Fibroblast of upper back skin (primary cell): ENCODE data around the gene BLOC1S3.

ENCODE experiments used
- DNase-seq: peaks from one replicate; pipeline ENCODE4 v3.0.0-alpha.2; 2013

Gene BLOC1S3, protein sequence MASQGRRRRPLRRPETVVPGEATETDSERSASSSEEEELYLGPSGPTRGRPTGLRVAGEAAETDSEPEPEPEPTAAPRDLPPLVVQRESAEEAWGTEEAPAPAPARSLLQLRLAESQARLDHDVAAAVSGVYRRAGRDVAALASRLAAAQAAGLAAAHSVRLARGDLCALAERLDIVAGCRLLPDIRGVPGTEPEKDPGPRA

DNA sequence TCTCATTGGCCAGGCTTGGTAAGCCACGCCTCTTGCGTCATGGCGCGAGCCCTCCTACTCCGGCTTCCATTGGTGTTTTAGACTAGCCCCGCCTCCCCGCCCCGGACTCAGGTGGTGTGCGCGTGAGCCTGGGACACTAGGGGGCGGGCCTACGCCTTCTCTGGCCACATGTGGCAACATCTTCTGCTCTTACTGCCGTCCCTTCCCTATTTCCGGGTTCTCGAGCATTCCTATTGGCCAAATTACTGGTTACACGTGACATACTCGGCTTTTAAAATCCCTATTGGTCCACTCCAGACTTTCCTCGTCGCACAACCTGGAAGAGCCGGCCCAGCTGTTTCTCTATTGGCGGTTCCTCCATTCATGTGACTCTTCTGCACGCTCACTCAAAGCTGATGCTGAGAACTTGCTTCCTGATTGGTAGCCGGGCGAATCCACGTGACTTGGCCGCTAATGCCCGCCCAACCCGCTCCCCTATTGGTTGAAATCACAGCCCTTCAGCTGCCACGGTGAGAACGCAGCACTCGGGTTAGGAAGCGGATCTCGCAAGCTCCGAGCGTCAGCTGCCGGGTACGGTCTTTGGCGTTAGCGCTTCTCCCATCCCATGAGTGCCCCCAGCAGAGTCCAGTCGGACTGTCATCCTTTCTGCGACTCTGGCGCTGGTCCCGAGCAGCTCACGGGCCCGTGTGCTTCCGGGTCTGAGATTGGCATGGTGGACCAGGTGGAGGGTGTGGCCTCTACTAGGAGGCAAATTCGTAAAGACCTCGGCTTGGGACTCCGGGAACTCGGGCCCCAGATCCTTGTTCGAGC is at the start of gene BLOC1S3:
Gene BLOC1S3, plus strand, starts transcription at position 523 of the 810 bp plus-strand sequence. CDS start 513 bp downstream, outside the sequence.
- DNase-seq: peak; percentile 100

GRCh38 chr19:45128806-45129205 is 49.8 kb upstream of the BLOC1S3 start:
- no peak for DNase-seq

GRCh38 chr19:45130236-45130635 is 48.3 kb upstream of the BLOC1S3 start:
- DNase-seq: no peak

GRCh38 chr19:45130888-45131615 is 47.5 kb upstream of the BLOC1S3 start:
- DNase-seq: no peak

GRCh38 chr19:45133661-45134060 is 44.9 kb upstream of the BLOC1S3 start:
- no peak for DNase-seq

DNA sequence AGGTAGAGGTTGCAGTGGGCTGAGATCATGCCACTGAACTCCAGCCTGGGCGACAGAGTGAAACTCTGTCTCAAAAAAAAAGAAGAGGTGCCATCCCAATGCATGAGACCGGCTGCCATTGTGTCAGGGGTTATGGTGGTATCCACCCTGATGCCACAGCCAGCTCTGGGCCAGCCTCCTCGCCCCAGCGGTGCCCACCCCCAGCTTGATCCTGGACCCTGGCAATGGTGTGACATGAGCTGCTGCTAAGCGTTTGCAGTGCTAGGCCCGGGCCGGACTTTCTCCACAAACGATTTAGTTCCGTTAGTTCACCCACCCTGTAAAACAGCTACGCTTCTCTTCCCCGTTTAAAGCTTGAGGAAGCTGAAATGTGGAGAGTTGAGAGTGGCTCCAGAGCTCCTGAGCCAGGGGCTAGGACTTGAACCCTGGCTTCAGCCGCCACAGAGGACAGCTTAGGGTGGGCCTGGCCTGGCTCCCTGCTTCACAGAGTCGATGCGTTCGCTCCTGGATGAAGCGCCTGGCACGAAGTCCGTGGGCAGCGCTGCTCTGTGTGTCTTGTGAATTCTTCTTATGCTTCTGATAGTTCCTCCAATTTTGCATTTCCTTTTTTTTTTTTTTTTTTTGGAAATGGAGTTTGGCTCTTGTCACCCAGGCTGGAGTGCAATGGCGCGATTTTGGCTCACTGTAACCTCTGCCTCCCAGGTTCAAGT is 43.3 kb upstream of the BLOC1S3 start:
- no peak for DNase-seq

DNA sequence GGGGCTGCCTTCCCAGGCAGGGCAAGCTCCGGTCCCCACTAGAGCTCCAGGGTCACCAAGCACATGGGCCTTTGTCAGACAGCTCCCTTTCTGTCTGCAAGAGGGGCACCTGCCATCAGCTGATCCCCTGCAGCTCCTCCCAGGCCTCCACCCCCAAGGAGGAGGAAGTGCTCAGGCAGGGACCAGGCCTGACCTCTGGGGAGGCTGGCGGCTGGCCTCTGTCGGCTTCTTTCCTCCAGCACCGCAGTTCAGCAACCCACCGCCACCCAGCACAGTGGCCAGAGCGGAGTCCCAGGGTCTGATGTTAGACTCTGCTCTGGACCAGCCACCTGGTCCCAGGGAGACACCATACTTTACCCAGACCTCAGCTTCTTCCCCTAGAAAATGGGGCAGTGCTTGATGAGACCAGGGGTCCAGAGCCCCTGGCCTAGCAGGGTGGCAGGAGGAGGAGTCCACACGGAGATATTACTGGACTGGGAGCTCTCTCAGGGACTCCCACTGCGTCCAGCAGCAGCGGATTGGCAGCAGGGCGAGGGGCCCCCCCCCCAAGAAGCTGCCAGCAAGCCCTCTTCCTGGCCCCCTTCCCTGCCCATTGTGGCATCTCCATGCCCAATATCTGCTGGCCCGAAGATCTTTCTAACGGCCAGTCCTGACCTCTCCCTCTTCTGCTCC is 41.9 kb upstream of the BLOC1S3 start:
- no peak for DNase-seq

DNA sequence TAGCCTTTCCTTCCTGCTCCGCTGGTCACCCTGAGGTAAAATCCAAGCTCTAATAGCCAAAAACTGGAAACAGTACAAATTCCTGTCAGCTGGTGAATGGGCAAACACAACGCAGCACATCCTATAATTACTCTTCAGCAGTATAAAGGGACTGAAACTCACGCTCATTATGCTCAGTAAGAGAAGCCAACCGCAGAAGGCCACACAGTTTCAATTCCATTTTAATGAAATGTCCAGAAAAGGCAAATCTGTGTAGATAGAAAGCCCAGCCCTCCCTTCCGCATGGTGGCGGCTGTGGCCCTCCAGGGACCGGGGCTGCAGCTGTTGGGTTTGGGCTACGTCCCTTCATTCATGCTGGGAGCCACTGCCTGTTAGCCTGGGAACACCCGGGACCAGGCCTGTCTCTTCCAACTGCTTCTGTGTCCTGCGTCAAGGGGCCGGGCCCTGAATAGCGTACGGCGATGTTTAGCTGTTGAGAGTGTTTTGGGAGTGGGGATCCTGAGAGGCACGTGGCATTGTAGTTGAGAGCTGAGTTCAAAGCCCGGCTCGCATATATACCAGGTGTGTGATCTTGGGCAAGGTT is 41.3 kb upstream of the BLOC1S3 start:
- DNase-seq: no peak

- no peak for DNase-seq
These were observed 40.3 kb upstream of the BLOC1S3 start for GRCh38 chr19:45138303-45138751.

GRCh38 chr19:45139286-45140143 is 39.1 kb upstream of the BLOC1S3 start:
- no peak for DNase-seq

DNA sequence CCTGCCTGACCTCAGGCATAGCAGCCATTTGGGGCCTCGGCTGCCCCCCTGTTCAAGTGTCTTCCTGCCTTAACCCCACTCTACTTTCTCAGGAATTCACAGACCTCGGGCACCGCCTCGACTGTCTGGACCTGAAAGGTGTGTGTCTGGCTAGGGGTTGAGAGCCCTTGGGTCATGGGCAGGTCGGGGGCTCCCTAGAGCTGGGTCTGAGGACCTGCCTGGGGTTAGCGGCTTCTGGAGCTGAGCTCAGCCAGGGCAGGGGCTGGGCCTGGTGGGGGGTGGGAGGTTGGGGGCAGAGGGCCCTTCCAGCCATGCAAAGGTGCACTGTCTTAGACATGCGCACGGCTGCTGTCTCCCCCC is 38.5 kb upstream of the BLOC1S3 start:
- no peak for DNase-seq

DNA sequence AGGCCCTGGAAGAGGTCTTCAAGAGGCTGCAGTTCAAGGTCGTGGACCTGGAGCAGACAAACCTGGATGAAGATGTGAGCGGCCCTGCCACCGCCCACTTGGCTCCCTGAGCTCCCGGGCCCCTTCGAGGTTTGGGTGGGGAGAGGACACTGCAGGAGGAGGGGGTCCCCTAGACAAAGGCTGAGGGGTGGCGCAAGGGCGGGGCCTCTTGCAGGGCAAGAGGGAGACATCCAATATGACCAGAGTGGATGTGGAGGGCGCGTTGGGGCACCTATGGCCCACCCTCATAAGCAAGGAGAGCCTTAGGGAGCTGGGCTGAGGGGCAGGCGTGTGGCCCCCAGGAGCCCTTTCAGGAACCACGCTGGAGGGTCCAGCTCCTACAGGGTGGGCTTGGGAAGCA is 38.1 kb upstream of the BLOC1S3 start:
- DNase-seq: no peak

DNA sequence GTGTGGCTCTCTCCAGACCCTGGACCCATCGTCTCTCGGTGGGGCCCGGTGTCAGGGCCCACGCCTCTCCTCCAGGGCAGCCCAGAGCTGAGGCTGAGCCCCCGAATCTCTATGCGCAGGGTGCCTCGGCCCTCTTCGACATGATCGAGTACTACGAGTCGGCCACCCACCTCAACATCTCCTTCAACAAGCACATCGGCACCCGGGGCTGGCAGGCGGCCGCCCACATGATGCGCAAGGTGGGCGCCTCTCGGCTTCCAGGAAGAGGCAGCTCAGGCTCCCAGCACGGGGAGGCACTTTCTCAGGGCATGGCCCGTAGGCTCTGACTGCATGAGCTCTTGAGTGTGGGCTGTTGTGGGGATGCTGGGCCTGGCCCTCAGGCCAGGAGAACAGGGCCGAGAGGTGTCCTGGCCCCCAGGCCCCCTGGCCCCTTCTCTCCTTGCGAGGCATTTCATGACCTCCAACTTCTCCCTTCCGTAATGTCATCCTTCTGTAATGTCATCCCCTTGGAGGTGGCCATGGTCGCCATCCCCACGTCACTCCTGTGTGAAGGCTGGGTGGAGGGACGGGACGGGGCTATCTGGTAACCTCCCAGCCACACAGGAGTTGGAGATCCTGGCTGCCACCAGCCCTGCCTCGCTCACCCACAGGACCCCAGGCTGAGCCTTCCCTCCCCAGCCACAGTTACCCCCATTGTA is 37.2 kb upstream of the BLOC1S3 start:
- DNase-seq: no peak

DNA sequence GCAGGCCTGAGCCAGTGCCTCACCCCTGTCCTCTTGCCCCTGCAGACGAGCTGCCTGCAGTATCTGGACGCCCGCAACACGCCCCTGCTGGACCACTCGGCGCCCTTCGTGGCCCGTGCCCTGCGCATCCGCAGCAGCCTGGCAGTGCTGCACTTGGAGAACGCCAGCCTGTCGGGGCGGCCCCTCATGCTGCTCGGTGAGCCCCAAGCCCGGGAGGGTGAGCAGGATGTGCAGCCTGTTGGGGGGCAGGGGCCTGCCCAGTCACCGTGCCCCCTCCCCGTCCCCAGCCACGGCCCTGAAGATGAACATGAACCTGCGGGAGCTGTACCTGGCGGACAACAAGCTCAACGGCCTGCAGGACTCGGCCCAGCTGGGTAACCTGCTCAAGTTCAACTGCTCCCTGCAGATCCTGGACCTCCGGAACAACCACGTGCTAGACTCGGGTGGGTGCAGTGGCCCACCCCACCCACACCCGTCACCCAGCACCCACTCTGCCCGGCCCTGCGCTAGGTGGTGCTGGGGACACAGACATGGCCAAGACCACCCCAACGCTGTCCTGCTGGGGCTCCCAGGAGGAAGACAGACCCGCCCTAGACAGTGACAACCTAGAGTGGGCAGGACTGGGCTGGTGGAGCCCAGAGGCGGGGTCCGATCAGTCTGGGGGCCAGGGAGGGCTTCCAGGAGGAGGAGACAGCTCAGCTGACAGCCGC is 36.4 kb upstream of the BLOC1S3 start:
- DNase-seq: no peak

- peak; percentile 17 for DNase-seq
These were observed 35.9 kb upstream of the BLOC1S3 start for GRCh38 chr19:45142726-45143110.

DNA sequence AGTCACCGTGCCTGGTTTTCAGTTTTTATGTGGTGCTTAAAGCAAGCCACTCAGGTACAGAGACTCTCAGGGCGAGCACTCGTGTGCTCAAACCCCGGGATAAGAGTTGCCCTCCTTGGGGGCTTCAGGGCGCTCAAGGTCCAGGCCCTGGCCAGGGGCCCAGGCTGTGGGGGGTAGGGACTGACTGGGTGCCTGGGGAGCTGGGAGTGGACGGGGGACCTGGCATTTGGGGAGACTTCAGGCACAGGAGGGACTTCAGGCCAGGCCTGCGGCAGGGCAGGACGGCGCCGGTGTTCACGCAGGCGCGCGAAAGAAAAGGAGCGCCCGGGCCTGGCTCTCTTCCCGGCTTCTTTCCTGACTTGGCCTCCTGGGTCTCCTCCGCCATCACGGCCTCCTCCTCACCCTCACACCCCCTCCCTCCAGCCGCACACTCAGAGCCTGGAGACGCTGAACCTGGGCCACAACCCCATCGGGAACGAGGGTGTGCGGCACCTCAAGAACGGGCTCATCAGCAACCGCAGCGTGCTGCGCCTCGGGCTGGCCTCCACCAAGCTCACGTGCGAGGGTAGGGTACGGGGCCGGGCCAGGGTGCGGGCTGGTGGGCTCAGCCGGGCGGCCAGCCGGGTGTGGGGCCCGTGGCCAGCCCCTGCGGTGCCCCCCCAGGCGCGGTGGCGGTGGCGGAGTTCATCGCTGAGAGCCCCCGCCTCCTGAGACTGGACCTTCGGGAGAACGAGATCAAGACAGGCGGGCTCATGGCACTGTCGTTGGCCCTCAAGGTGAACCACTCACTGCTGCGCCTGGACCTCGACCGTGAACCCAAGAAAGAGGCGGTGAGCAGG is 33.9 kb upstream of the BLOC1S3 start:
- no peak for DNase-seq

- DNase-seq: no peak
These were observed 33.1 kb upstream of the BLOC1S3 start for GRCh38 chr19:45145270-45146189.

DNA sequence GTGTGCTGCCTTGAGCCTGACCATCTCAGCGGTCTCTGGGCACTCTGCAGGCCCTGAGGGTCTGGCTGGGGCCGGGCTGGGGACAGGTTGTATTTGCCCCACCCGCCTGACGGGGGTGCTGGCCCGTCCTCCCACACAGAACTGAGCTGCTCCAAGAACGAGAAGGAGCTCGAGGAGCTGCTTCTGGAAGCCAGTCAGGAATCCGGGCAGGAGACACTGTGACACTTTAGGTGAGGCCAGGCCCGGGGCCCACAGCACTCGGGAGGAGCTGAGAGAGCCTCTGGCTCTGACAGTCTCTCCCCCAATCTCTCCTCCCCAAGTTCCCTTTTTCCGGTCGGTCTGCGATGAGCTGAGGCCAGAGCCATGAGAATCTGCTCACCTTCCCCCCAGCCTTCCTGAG is 32.3 kb upstream of the BLOC1S3 start:
- no peak for DNase-seq
